GM03348 (cell line): ENCODE measurements around the gene SLC6A3.
A peak's percentile ranks its signal among the peaks of the same experiment; 100 is the strongest.

ENCODE experiments used
- DNase-seq: peaks from one replicate; pipeline ENCODE4 v3.0.0; 2012; ENCODE audit warnings: low spot score

The SLC6A3 gene

GRCh38 chr5:1347571-1347970 is 97.7 kb downstream of the SLC6A3 start:
- DNase-seq = no peak

GRCh38 chr5:1346627-1347440 is 98.4 kb downstream of the SLC6A3 start:
- no peak for DNase-seq

- DNase-seq = peak; percentile 17
Observed at GRCh38 chr5:1345876-1346626, 99.2 kb downstream of the SLC6A3 start.

GRCh38 chr5:1344975-1345838 is 100.0 kb downstream of the SLC6A3 start, which contains the start of gene CLPTM1L:
CLPTM1L (minus strand) TSS chr5:1345099; CDS start chr5:1344841, 258 bp downstream.
- peak; percentile 100 for DNase-seq

- peak; percentile 48 for DNase-seq
Observed at GRCh38 chr5:1343931-1344901, 101.0 kb downstream of the SLC6A3 start.

- DNase-seq = no peak
Observed at GRCh38 chr5:1343315-1343751, 101.9 kb downstream of the SLC6A3 start.
